Thyroid gland (tissue), 4 donors: ENCODE data around the gene IQGAP1.

Experiments
- CTCF ChIP-seq, 6 experiments: fragments of 200-600 bp in 3 of 6; fragments of 450-650 bp in 3 of 6; sonication (generic) in 3 of 6; IDR thresholded peaks; one replicate each; pipeline ENCODE4 v1.5.1; 2016 to 2019; ENCODE audit warnings: antibody characterized with exemption in 6 of 6, mild to moderate bottlenecking in 2 of 6, inconsistent platforms in 1 of 6, moderate library complexity in 1 of 6
- POLR2A ChIP-seq, 2 donors: fragments of 450-650 bp; IDR thresholded peaks; one replicate each; pipeline ENCODE4 v1.6.1; 2017; ENCODE audit warnings: antibody characterized with exemption in 2 of 2, mild to moderate bottlenecking in 2 of 2, moderate library complexity in 1 of 2

- no peak for TF ChIP-seq POLR2A (IDR thresholded peaks at IDR 0.05)
- no peak for TF ChIP-seq CTCF (IDR thresholded peaks at IDR 0.05)
Observed at GRCh38 chr15:90386221-90386620, 1.8 kb upstream of the IQGAP1 start.
